Stimulated activated CD4-positive, alpha-beta T cell treated with anti-CD3 and anti-CD28 coated beads, TNF-alpha, amount 100 ng/mL, for 24 hours (primary cell): ENCODE measurements around the gene OR5B12.
"Not testable (repeated sequence)": the region's sequence is repeated elsewhere in the genome, so short reads cannot be mapped to it uniquely, and the experiment has no call there.

Source experiments
- DNase-seq, 3 experiments: peaks; one replicate each; pipeline ENCODE4 v3.0.0-alpha.2; 2020; ENCODE audit warnings: low read depth in 3 of 3

OR5B12 gene

DNA sequence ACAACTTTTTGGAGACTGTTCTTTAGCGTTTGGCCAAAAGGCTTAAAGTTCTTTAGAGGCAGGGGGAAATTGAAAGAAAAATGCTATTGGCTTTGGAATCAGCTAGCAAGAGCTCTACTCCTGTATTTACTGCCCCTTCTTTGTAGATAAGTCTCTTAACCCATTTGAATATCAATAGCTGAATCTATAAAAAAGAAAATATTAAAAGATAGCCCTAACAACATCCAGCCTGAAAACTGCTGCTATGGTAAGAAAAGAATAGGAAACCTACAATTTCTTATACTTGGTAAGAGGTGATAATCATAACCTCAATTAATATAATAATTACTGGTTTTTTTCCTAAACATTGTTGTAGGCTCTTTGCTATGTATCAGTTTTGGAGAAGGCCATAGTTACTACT is at the start of gene OR5B12:
TSS of gene OR5B12 (minus strand) at position 101 of the 400 bp plus-strand sequence. CDS start 2,085 bp downstream, outside the sequence.
- no peak for DNase-seq

DNA sequence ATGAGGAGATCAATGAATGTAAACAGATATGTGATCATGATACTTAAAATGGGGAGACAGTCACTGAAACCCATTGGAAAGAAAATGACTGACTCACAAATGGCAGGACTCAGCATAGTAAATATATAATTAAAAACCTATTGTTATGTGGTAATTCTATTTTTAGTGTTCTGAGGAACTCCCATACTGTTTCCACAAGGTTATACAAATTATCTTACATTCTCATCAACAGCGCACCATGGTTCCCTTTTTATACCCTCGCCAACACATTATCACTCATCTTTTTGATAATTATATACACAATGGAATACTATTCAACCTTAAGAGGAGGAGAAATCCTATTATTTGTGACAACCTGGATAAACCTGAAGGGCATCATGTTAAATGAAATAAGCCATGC is 48.8 kb upstream of the OR5B12 start:
- DNase-seq, result no peak

DNA sequence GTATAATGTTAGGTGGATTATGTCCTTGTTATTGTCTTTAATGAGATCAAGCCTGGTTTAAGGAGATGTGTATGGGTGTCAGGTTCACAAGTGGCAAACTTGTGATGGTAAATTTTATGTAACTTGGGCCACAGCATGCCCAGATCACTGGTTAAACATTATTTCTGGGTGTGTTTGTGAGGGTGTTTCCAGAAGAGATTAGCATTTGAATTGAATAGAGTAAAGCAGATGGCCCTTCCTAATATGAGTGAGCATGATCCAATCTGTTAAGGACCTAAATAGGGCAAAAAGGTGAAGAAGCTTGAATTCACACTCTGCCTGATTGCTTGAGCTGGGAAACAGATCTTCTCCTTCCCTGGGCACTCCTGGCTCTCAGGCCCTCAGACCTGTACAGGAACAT is 45.1 kb upstream of the OR5B12 start:
- no peak for DNase-seq

DNA sequence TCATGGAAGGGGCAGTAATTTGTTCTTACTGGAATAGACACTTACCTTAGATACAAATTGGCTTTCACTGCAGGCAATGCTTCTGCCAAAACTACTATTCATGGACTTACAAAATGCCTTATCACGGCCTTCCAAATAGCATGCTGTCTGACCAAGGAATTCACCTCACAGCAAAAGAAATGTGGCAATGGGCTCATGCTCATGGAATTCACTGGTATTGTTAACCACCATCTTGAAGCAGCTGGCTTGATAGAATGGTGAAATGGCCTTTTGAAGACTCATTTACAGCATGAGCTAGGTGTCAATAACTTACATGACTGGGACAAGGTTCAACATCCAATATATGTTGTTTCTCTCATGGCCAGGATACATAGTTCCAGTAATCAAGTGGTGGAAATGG is 43.9 kb upstream of the OR5B12 start:
- DNase-seq, result no peak

DNA sequence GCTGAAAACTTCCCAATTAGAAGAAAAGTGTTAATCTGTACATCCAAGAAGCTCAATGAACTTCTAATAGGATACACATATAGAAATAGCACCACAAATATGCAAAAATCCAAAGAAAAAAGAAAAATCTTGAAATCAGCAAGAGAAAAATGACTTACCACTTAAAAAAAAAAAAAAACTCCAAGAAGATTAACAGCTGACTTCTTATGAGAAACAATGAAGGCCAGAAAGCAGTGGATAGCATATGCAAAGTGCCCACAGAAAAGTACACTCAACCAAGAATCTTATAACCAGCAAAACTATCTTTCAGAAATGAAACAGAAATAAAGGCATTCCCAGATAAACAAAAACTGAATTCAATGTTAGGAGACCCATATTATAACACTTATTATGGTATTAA is 29.9 kb upstream of the OR5B12 start:
- DNase-seq, result no peak

DNA sequence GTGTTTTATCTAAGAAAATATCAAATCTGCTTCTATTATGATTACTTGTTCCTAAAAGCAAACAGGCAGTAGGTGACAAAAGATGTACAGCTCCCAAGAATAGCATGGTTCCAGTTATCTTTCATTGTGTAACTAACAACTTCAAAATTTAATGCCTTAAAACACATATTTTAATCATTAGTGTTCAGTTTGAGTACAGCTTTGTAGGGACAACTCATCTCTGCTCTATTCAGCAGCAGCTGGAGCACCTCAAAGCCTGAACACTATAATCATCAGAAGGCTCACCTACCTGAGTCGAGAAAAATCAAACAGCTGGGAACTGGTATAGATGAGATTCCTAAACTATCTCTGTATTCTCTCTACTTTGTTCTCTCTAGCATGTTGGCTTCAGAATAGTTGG is 24.3 kb upstream of the OR5B12 start:
- DNase-seq, result no peak

DNA sequence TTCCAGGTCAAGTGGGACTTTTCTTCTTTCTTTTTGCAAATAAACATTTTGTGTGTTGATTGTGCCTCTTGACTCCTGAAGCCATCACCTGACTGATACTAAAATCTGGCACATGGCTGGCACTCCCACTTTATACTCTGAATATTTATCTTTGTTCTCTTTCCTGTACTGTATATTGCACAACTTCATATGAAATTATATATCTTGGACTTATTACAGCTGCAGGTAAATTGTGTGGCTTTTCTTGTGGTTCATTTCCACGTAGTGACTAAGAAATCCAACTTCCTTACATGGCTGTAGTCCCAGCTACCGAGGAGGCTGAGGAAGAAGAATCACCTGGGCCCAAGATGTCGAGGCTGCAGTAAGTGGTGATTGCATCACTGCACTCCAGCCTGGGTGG is 23.7 kb upstream of the OR5B12 start:
- no peak for DNase-seq

DNA sequence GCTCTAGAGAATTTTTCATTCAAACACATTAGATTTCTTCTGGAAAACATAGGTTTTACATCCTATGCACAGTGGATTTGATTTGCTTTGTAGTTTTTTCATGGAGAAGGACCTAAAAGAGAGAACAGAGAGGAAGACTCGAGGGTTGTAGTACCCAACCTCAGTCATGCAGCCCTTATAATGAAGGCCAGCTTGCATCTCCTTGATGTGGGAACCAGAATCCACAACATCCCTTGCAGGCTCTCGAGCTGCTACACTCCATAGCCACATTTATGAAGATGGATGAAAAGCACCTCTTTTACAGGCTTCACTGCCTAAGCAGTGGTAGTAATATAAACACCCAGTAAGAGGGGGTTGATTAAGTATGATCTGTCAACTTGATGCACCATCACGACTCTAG is 9.5 kb upstream of the OR5B12 start:
- DNase-seq, result no peak

DNA sequence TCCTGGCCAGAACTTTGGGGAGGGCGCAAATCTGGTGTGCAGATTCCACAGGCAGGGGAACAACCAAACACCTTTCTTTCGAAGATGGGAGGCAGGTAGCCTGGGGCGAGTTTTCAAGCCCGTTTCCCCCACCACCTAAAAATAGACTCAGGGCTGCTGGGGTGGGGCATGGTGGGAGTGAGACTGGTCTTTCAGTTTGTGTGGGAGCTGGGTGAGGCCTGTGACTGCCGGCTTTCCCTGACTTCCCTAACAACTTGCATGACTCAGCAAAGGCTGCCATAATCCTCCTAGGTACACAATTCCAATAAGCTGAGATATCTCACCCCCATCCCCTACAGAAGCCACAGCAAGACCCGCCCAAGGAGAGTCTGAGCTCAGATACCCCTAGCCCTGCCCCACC is 4.3 kb upstream of the OR5B12 start:
- DNase-seq, result no peak

DNA sequence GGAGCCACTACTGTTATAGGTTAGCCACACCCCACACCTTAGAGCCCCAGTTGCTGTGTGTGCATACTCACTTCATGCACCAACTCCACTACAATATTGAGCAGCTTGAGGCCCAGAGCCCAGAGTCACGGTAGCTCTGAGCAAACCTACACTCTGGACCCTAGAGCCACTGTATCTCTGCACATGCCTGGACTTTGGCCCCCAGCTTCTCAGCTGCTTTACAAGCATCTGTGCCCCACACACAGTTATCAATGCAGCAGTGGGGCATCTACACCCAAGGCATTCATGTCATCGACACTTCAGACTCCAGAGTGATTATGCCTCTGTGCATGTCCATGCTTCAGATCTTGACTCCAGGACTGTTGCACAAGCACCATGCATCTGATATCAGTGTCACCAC is 2.3 kb upstream of the OR5B12 start:
- DNase-seq, result no peak

DNA sequence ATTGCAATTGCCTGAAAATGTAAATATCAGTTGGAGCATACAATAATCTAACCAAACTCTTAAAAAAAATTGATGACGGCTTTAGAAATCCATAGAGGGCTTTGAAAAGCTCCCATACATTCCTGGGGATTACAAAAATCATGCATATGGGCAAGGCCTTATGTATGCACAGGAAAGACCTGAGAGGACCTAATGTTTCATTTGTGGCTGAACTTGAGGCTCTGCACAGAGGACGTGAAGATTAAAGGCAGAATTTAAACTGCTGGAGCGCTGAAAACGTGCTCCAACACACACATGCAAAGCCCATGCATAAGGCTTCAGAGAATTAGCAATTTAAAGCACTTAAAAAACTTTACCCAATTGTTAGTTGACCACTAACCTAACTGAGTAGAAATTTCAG is 3.5 kb downstream of the OR5B12 start:
- no peak for DNase-seq

DNA sequence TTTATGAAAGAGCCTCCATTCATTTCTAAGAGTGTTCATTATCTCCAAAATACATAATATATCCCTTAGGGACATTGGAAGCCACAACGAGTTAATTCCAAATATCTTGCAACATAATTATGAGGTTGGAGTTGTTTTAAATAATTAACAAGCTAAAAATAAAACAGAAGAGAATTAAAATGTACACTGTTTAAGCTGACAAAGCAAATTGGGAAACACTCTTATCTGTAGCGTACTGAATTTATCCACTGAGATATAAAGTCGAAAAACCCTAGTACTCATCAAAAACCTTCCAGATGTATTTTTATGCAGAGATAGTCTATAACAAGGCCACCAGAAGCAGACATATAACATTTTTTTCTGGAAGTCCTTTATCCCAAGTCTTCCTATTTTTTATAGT is 7.8 kb downstream of the OR5B12 start:
- no peak for DNase-seq

DNA sequence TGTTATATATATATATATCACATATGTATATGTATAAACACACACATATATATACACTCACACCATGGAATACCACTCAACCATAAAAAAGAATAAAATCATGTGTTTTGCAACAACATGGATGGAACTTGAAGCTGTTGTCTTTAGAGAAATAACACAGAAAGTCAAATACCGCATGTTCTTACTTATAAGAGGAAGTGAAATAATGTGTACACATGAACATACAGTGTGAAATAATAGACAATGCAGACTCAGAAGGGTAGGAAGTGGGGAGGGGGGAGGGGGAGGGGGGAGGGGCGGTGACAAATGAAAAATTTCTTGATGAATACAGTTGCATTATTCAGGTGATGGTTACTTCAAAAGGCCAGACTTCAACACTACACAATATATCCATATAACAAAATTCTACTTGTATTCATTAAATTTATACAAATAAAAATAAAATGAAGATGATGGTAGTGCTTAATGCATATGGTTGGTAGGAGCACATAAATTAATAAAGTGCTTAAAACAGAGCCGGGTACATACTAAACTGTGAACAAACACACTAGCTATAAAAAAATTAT is 8.3 kb downstream of the OR5B12 start:
- no peak for DNase-seq

DNA sequence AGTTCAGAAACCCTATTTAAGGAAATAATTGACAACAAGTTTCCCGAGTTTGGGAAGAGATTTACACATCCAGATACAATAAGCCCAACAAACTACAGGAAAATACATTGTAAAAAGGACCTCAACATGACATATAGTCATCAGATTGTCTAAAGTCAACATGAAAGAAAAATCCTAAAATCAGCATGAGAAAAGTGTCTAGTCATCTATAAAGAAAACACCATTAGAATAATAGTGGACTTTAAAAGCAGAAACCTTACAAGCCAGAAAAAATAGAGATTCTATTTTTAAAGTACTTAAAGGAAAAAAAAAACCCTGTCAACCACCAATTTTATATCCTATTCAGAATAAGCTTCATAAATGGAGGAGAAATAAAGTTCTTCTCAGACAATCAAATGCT is 12.8 kb downstream of the OR5B12 start:
- no peak for DNase-seq

DNA sequence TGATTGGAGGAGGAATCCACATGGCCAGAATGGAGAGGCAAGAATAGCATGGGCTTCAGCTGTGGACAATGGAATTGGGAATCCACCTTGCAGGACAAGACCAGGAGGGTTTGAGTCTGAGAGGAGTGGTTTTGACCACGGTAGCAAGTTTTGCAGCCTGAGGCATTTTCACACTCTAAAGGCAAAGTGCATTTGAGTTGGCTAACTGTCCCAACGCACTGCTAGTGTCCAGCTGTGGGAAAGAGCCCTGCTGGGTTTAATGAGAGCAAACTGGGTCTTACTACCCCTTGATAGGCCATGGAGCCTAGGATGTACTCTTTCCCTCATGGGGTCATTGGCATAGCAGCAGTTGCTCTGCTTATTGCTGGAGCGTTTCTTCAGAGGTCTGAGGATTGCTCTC is 14.0 kb downstream of the OR5B12 start, which contains the start of gene OR5B2:
TSS of gene OR5B2 (minus strand) at position 101 of the 400 bp plus-strand sequence. CDS start 4,860 bp downstream, outside the sequence.
- no peak for DNase-seq

DNA sequence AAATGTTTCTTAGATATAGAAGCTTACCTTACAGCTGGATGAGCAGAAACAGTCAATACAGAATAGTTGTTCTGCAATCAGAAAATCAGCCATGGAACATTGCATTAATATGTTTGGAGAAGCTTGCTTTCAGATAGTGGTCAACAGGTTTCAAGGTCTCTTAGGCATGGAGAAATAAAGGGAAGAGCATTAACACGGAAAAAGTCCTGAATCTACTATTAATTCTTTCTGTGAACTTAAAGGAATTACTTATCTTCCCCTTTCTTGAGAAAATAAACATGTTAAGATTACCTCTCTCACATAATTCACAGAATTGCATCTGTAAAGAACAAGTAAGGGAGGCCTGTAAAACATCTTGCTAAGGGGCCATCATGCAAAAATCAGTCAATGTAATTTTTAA is 35.3 kb downstream of the OR5B12 start, which contains the start of gene OR5B3:
TSS of gene OR5B3 (minus strand) at position 101 of the 400 bp plus-strand sequence. CDS start 3,465 bp downstream, outside the sequence.
- DNase-seq, result no peak

DNA sequence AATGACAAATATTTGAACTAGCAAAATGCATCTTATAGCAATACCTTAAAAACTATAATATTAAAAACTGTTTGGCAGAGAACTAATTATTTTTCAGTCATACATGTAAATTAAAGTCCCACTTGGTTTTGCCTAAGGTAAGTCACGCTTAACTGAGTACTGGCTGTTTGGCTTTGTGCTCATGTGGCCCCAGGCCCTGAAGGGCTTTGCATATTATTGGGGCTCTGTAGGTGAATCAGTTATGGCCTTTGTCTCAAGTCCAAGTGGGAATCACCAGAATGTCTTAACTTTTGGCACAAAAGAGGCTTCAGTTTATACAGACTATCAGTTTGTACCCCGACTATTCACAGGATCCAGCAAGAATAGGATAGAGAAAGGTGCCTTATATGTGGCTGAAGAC is 42.4 kb downstream of the OR5B12 start:
- DNase-seq, result not testable (repeated sequence)

DNA sequence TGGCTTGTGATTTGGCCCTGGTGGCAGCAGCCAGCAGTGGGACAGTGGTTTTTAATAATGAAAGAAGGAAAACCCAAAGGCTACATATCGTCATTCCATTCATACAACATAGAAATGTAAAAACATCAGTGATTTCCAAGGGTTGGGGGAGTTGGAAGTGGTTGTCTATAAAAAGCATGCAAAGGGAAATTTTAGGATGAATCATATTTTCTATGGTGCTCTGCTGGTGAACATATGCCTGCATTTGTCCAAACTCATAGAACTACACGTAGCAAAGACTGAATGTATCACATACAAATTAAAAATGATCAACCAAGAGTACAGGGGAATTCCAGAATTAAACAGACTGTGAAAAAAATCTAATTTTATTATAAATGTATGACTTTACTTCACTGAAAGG is 46.5 kb downstream of the OR5B12 start:
- no peak for DNase-seq

DNA sequence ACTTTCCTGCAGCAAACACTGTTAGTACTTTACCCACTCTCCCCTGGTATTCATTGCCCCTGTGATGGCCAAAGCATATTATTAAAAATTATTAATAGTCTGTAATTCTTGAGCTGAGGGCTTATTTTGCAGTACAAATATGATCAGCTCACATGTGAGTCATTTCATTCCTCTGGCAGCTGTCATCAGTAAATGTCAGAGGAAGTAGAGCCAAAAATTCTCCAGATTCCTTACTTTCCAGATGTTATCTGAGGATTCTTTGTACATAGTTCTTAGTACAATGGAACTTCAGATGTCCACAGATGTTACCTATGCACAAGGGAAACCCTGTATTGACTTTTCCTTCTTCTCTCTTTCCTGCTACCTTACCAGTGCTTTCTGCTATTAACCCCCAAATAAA is 47.8 kb downstream of the OR5B12 start:
- no peak for DNase-seq

DNA sequence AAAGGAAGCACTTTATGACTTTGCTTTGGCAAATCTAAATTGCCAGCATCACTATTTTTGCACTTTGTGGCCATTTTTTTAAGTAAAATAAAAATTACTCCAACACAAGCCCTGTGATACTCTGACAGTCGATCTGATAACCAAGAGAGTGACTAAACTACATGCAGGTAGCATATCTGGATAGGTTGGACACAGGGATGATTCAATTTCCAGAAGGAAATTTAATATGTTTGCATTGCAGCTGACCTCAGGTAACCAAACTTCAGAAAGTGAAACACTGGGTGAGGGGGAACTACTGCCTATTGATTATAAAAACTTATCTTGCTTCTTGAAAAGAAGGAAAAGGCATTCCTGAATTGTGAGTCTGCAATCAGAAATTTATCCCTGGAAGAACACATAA is 49.3 kb downstream of the OR5B12 start:
- DNase-seq, result no peak

DNA sequence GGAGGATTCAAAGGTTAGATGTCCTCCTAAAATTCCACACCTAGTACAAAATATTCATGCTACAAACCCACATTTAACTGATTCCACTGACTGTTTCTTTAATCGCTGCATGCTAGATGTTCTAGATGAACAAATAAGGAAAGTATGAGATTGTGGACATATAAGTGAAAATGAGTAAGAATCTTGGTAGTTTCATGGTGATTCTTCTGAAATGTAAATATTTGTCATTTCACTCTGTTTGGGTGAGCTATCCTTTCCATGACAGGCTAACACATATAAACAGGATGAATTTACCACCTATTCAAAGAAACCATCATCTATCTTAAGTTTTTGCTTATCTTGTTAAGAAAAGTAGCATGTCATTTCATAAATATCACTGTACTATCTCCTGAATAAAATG is 50.2 kb downstream of the OR5B12 start:
- no peak for DNase-seq

DNA sequence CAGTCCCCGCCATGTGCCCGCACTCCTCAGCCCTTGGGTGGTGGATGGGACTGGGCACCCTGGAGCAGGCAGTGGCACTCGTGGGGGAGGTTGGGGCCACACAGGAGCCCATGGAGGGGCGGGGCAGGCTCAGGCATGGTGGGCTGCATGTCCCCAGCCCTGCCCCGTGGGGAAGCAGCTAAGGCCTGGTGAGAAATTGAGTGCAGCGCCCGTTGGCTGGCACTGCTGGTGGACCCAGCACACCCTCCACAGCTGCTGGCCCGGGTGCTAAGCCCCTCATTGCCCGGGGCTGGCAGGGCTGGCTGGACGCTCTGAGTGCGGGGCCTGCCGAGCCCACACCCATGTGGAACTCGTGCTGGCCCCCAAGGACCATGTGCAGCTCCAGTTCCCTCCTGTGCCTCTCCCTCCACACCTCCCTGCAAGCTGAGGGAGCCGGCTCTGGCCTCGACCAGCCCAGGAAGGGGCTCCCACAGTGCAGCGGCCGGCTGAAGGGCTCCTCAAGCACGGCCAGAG is 51.4 kb downstream of the OR5B12 start:
- DNase-seq, result no peak
